H9 (cell line): ENCODE measurements around the gene FNDC1. TPM values are rescaled to one million over a fixed set of nuclear protein-coding genes. Genes with fewer than 3 reads are reported as not detected.

ENCODE experiments used
- DNase-seq: peaks from one replicate; pipeline ENCODE4 v3.0.0-alpha.2; 2017
- H2AFZ ChIP-seq: one replicate; pipeline ENCODE4 v1.6.1; 2013; ENCODE audit warnings: mild to moderate bottlenecking, low read length, control low read depth, moderate library complexity
- H2AK5ac ChIP-seq: 2 replicates; pipeline ENCODE4 v1.6.1; 2013; ENCODE audit warnings: low read length, control low read depth, mixed read lengths; ENCODE audit not compliant: insufficient read length
- H2BK120ac ChIP-seq: one replicate; pipeline ENCODE4 v1.6.1; 2013; ENCODE audit warnings: low read depth, mild to moderate bottlenecking, low read length, control low read depth, inconsistent platforms; ENCODE audit not compliant: poor library complexity, severe bottlenecking
- H2BK12ac ChIP-seq: 2 replicates; pipeline ENCODE4 v1.6.1; 2013; ENCODE audit warnings: low read length, control low read depth, mixed read lengths, low read depth; ENCODE audit not compliant: insufficient read length
- H2BK15ac ChIP-seq: 2 replicates; pipeline ENCODE4 v1.6.1; 2013; ENCODE audit warnings: low read depth, low read length, control low read depth
- H2BK20ac ChIP-seq: one replicate; pipeline ENCODE4 v1.6.1; 2013; ENCODE audit warnings: low read depth, mild to moderate bottlenecking, low read length, control low read depth, inconsistent platforms; ENCODE audit not compliant: poor library complexity, severe bottlenecking
- H2BK5ac ChIP-seq: 2 replicates; pipeline ENCODE4 v1.6.1; 2013; ENCODE audit warnings: low read length, control low read depth, mixed read lengths; ENCODE audit not compliant: insufficient read length
- H3K14ac ChIP-seq: 2 replicates; pipeline ENCODE4 v1.6.1; 2013; ENCODE audit warnings: low read length, control low read depth; ENCODE audit not compliant: insufficient read depth
- H3K18ac ChIP-seq: 2 replicates; pipeline ENCODE4 v1.6.1; 2013; ENCODE audit warnings: low read depth, mild to moderate bottlenecking, mixed read lengths, low read length, control low read depth; ENCODE audit not compliant: insufficient read length
- H3K23ac ChIP-seq: 2 replicates; pipeline ENCODE4 v1.6.1; 2013; ENCODE audit warnings: low read length, control low read depth, mixed read lengths, low read depth; ENCODE audit not compliant: insufficient read length
- H3K23me2 ChIP-seq: 2 replicates; pipeline ENCODE4 v1.6.1; 2013; ENCODE audit warnings: low read depth, mild to moderate bottlenecking, mixed read lengths, low read length, control low read depth; ENCODE audit not compliant: insufficient read length, poor library complexity, severe bottlenecking
- H3K27ac ChIP-seq: 2 replicates; pipeline ENCODE4 v1.5.1; 2013; ENCODE audit warnings: low read length, control low read depth, mixed read lengths, low read depth; ENCODE audit not compliant: insufficient read length
- H3K27me3 ChIP-seq: 2 replicates; pipeline ENCODE4 v1.6.1; 2013; ENCODE audit warnings: low read length, control low read depth, inconsistent platforms; ENCODE audit not compliant: insufficient read depth
- H3K4ac ChIP-seq: 2 replicates; pipeline ENCODE4 v1.6.1; 2013; ENCODE audit warnings: low read depth, mild to moderate bottlenecking, control low read depth, inconsistent platforms, low read length, moderate library complexity
- H3K4me1 ChIP-seq: 2 replicates; pipeline ENCODE4 v1.6.1; 2013; ENCODE audit warnings: low read length, control low read depth, inconsistent platforms; ENCODE audit not compliant: insufficient read depth
- H3K4me2 ChIP-seq: 2 replicates; pipeline ENCODE4 v1.6.1; 2013; ENCODE audit warnings: low read length, control low read depth, mixed read lengths; ENCODE audit not compliant: insufficient read length, insufficient read depth
- H3K56ac ChIP-seq: 2 replicates; pipeline ENCODE4 v1.6.1; 2013; ENCODE audit warnings: low read depth, mild to moderate bottlenecking, mixed read lengths, low read length, control low read depth; ENCODE audit not compliant: insufficient read length
- H3K79me1 ChIP-seq: 2 replicates; pipeline ENCODE4 v1.6.1; 2013; ENCODE audit warnings: low read depth, mild to moderate bottlenecking, moderate library complexity, low read length, control low read depth, inconsistent platforms; ENCODE audit not compliant: insufficient read depth, poor library complexity, severe bottlenecking
- H3K79me2 ChIP-seq: 2 replicates; pipeline ENCODE4 v1.6.1; 2013; ENCODE audit warnings: low read length, control low read depth, inconsistent platforms; ENCODE audit not compliant: insufficient read depth
- H3K9ac ChIP-seq: 2 replicates; pipeline ENCODE4 v1.6.1; 2013; ENCODE audit warnings: low read length, control low read depth, mixed read lengths; ENCODE audit not compliant: insufficient read length; ENCODE audit errors: extremely low read depth
- H3K9me3 ChIP-seq: one replicate; pipeline ENCODE4 v1.6.1; 2013; ENCODE audit warnings: low read depth, low read length, inconsistent platforms; ENCODE audit not compliant: control insufficient read depth
- H3T11ph ChIP-seq: one replicate; pipeline ENCODE4 v1.6.1; 2013; ENCODE audit warnings: mild to moderate bottlenecking, low read length, control low read depth, inconsistent platforms
- H4K20me1 ChIP-seq: one replicate; pipeline ENCODE4 v1.6.1; 2013; ENCODE audit not compliant: control insufficient read depth, insufficient read length, insufficient read depth
- H4K5ac ChIP-seq: 2 replicates; pipeline ENCODE4 v1.6.1; 2013; ENCODE audit warnings: low read depth, mild to moderate bottlenecking, mixed read lengths, low read length, control low read depth; ENCODE audit not compliant: insufficient read length
- H4K8ac ChIP-seq: replicated peaks from 2 replicates; pipeline ENCODE4 v1.6.1; 2013; ENCODE audit warnings: low read length, control low read depth, mixed read lengths, low read depth; ENCODE audit not compliant: insufficient read length
- H4K91ac ChIP-seq: 2 replicates; pipeline ENCODE4 v1.6.1; 2013; ENCODE audit warnings: low read depth, mild to moderate bottlenecking, moderate library complexity, mixed read lengths, low read length, control low read depth; ENCODE audit not compliant: insufficient read length
- H3K27ac Mint-ChIP-seq, 3 experiments: 2 replicates in 2 of 3; 3 replicates in 1 of 3; pipeline ENCODE4 v1.8.0; 2020 to 2021; ENCODE audit warnings: mixed read lengths in 3 of 3, mild to moderate bottlenecking in 1 of 3, moderate library complexity in 1 of 3
- H3K27me3 Mint-ChIP-seq: 2 replicates; pipeline ENCODE4 v1.8.0; 2021; ENCODE audit warnings: low read depth, mild to moderate bottlenecking, moderate library complexity, mixed read lengths
- H3K36me3 Mint-ChIP-seq, 3 experiments: 2 replicates in 2 of 3; 3 replicates in 1 of 3; pipeline ENCODE4 v1.8.0; 2020 to 2021; ENCODE audit warnings: low read depth in 3 of 3, mixed read lengths in 3 of 3; ENCODE audit not compliant: insufficient read depth in 1 of 3
- H3K4me1 Mint-ChIP-seq, 2 experiments: 2 replicates each; pipeline ENCODE4 v1.8.0; 2020; ENCODE audit warnings: mixed read lengths in 2 of 2
- H3K4me3 Mint-ChIP-seq, 2 experiments: 2 replicates in 1 of 2; 3 replicates in 1 of 2; pipeline ENCODE4 v1.8.0; 2020 to 2021; ENCODE audit warnings: mild to moderate bottlenecking in 2 of 2, mixed read lengths in 2 of 2, moderate library complexity in 1 of 2
- H3K9me3 Mint-ChIP-seq, 2 experiments: 2 replicates in 1 of 2; 3 replicates in 1 of 2; pipeline ENCODE4 v1.8.0; 2020; ENCODE audit warnings: mild to moderate bottlenecking in 2 of 2, mixed read lengths in 2 of 2, moderate library complexity in 1 of 2
- WGBS: extraction: QIAGEN DNeasy Blood & Tissue Kit; methylation state at CpG from one replicate; pipeline ENCODE4 v1.1.7; 2013; ENCODE audit warnings: missing lambda C conversion rate, low lambda C conversion rate, mixed read lengths; ENCODE audit not compliant: insufficient read length; ENCODE audit errors: extremely low coverage; 5-methylcytosine and 5-hydroxymethylcytosine counted together
- total RNA-seq: library from RNA; stranded (reverse); gene quantifications from 2 replicates; pipeline ENCODE4 v1.2.1, GENCODE V29; 2021
- TF ChIP-seq, protein P1 (sequence below): fragments of 200-600 bp; sonication (generic); conservative IDR thresholded peaks from 3 replicates; pipeline ENCODE4 v1.8.0; 2021; ENCODE audit warnings: antibody characterized with exemption, mild to moderate bottlenecking

Gene FNDC1
- total RNA-seq, 1 experiment from 2014 or later: 0.24 TPM

DNA sequence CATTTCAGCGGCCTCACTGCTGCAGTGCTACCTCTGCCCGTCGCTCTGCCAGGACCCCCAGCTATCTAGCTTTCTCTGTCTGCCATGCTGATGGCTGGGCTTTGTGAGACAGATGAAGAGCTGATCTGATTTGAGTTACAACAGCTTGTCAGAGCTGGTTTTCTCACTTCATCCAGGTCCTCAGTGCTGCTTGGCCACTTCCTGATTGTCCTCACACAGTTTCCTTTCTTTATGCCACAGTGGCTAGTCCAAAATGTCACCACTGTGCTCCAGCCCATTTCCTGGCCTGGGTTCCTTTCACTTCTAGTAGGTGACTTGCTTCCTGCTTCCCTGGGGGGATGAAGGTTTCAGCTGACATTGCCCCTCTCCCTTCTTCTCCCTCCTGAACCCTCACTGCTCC lies 35.4 kb downstream of the FNDC1 start:
- Histone ChIP-seq H3T11ph (no peak overlapping the region), H2BK20ac (no peak overlapping the region), H3K27ac (no peak overlapping the region), H4K20me1 (no peaks in the 10 kb centered on the region), H3K9me3 (no peaks in the 10 kb centered on the region), H4K5ac (no peak overlapping the region), H3K23me2 (no peaks in the 10 kb centered on the region), H2AFZ (no peak overlapping the region), H3K4ac (no peak overlapping the region), H2BK120ac (no peak overlapping the region), H3K14ac (no peak overlapping the region), H3K9ac (no peak overlapping the region), H3K79me1 (no peaks in the 10 kb centered on the region), H3K4me1 (no peaks in the 10 kb centered on the region), H3K4me2 (no peak overlapping the region), H3K79me2 (no peaks in the 10 kb centered on the region), H3K18ac (no peak overlapping the region), H3K56ac (no peak overlapping the region), H2BK15ac (no peak overlapping the region), H4K8ac (no peak overlapping the region), H2BK12ac (no peak overlapping the region), H4K91ac (no peak overlapping the region), H2AK5ac (no peak overlapping the region), H3K23ac (no peak overlapping the region), H3K27me3 (no peaks in the 10 kb centered on the region), H2BK5ac (no peak overlapping the region)
- H3K36me3 Mint-ChIP-seq: no peaks in the 10 kb centered on the region; a peak in 1 of 7 replicates
- WGBS: no CpG with 5 or more reads among the region's 3 CpGs
- H3K4me1 Mint-ChIP-seq: no peaks in the 10 kb centered on the region
- DNase-seq: no peak
- no peak overlapping the region; a peak in 1 of 7 replicates for H3K27ac Mint-ChIP-seq
- peaks cover 27% of the 10 kb centered on the region for H3K27me3 Mint-ChIP-seq
- peaks cover 0 to 7% of the 10 kb centered on the region in 2 experiments; a peak in 1 of 5 replicates for H3K9me3 Mint-ChIP-seq
- H3K4me3 Mint-ChIP-seq: no peak overlapping the region
- TF ChIP-seq, protein P1, sequence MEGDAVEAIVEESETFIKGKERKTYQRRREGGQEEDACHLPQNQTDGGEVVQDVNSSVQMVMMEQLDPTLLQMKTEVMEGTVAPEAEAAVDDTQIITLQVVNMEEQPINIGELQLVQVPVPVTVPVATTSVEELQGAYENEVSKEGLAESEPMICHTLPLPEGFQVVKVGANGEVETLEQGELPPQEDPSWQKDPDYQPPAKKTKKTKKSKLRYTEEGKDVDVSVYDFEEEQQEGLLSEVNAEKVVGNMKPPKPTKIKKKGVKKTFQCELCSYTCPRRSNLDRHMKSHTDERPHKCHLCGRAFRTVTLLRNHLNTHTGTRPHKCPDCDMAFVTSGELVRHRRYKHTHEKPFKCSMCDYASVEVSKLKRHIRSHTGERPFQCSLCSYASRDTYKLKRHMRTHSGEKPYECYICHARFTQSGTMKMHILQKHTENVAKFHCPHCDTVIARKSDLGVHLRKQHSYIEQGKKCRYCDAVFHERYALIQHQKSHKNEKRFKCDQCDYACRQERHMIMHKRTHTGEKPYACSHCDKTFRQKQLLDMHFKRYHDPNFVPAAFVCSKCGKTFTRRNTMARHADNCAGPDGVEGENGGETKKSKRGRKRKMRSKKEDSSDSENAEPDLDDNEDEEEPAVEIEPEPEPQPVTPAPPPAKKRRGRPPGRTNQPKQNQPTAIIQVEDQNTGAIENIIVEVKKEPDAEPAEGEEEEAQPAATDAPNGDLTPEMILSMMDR: no peak
